SK-N-SH (cell line): ENCODE data around the gene MAGEF1. TPM values are rescaled to one million over a fixed set of nuclear protein-coding genes. Genes with fewer than 3 reads are reported as not detected.

Source experiments
- CTCF ChIA-PET: fragments of 300-600, 350-600 bp; formaldehyde crosslinking; extraction: SDS; loops from one replicate; lab custom pipeline; 2021; lab: Yijun Ruan, JAX
- POLR2A ChIA-PET: fragments of 350-600 bp; sonication (Branson Sonifier 250); formaldehyde crosslinking; extraction: SDS; loops from one replicate; lab custom pipeline; 2020; ENCODE audit warnings: antibody characterized with exemption, inconsistent platforms; lab: Yijun Ruan, JAX
- DNase-seq: peaks from one replicate; pipeline ENCODE4 v3.0.0; 2012
- H2AFZ ChIP-seq: fragments of 200-600 bp; sonication (generic); 2 replicates; pipeline ENCODE4 v1.8.1; 2016; ENCODE audit warnings: antibody characterized with exemption, mild to moderate bottlenecking, low read depth
- H3F3A ChIP-seq: fragments of 200-600 bp; sonication (generic); replicated peaks from 2 replicates; pipeline ENCODE3; 2016; ENCODE audit warnings: antibody characterized with exemption, mild to moderate bottlenecking; ENCODE audit not compliant: insufficient read depth
- H3K27ac ChIP-seq, 2 experiments: fragments of 200-500 bp in 1 of 2; fragments of 200-600 bp in 1 of 2; sonication (Bioruptor generic) in 1 of 2; sonication (generic), shearing (Covaris generic) in 1 of 2; 2 replicates each; pipeline versions ENCODE4 v1.5.1 to v1.6.1; 2014 to 2016; ENCODE audit warnings: low read depth in 2 of 2, inconsistent platforms in 1 of 2, low read length in 1 of 2, mild to moderate bottlenecking in 1 of 2, mixed read lengths in 1 of 2
- H3K27me3 ChIP-seq: fragments of 200-600 bp; sonication (generic), shearing (Covaris generic); 2 replicates; pipeline ENCODE4 v1.6.1; 2016; ENCODE audit warnings: mixed run types; ENCODE audit not compliant: insufficient read depth
- H3K36me3 ChIP-seq, 2 experiments: fragments of 200-500 bp in 1 of 2; fragments of 200-600 bp in 1 of 2; sonication (Bioruptor generic) in 1 of 2; sonication (generic) in 1 of 2; replicated peaks in 1 of 2; 2 replicates each; pipeline versions ENCODE3 to v1.5.1; 2014 to 2016; ENCODE audit warnings: low read length in 1 of 2, mild to moderate bottlenecking in 1 of 2; ENCODE audit not compliant: insufficient read depth in 2 of 2, control insufficient read depth in 1 of 2
- H3K4me1 ChIP-seq, 2 experiments: fragments of 200-500 bp in 1 of 2; fragments of 200-600 bp in 1 of 2; sonication (Bioruptor generic) in 1 of 2; sonication (generic), shearing (Covaris generic) in 1 of 2; 2 replicates each; pipeline versions ENCODE4 v1.5.1 to v1.6.1; 2014 to 2016; ENCODE audit warnings: low read depth in 1 of 2, low read length in 1 of 2, mixed run types in 1 of 2; ENCODE audit not compliant: insufficient read depth in 2 of 2, control insufficient read depth in 1 of 2
- H3K4me2 ChIP-seq: fragments of 200-600 bp; sonication (generic), shearing (Covaris generic); 2 replicates; pipeline ENCODE4 v1.6.1; 2017; ENCODE audit warnings: mixed run types
- H3K4me3 ChIP-seq, 2 experiments: fragments of 200-500 bp in 1 of 2; fragments of 200-600 bp in 1 of 2; sonication (Bioruptor generic) in 1 of 2; sonication (generic), shearing (Covaris generic) in 1 of 2; 2 replicates each; pipeline versions ENCODE4 v1.5.1 to v1.8.1; 2014 to 2016; ENCODE audit warnings: low read depth in 2 of 2, inconsistent platforms in 1 of 2, low read length in 1 of 2, mild to moderate bottlenecking in 1 of 2, mixed read lengths in 1 of 2, moderate library complexity in 1 of 2
- H3K79me2 ChIP-seq: fragments of 200-600 bp; sonication (generic); 2 replicates; pipeline ENCODE4 v1.8.1; 2017; ENCODE audit warnings: mild to moderate bottlenecking; ENCODE audit not compliant: insufficient read depth
- H3K9ac ChIP-seq: fragments of 200-600 bp; sonication (generic); 2 replicates; pipeline ENCODE4 v1.6.1; 2017; ENCODE audit warnings: mixed run types
- H3K9me2 ChIP-seq: fragments of 200-600 bp; sonication (generic); 2 replicates; pipeline ENCODE4 v1.6.1; 2017; ENCODE audit warnings: mixed run types
- H3K9me3 ChIP-seq: fragments of 200-600 bp; sonication (generic); 2 replicates; pipeline ENCODE4 v1.6.1; 2017; ENCODE audit warnings: mixed run types, mild to moderate bottlenecking, moderate library complexity
- H4K20me1 ChIP-seq: fragments of 200-600 bp; sonication (generic); 2 replicates; pipeline ENCODE4 v1.6.1; 2017; ENCODE audit warnings: mild to moderate bottlenecking, mixed run types; ENCODE audit not compliant: insufficient read depth
- EZH2phosphoT487 ChIP-seq: fragments of 200-600 bp; sonication (generic); IDR thresholded peaks from 2 replicates; pipeline ENCODE4 v1.6.1; 2017; ENCODE audit warnings: low read depth, mixed run types, mild to moderate bottlenecking, antibody characterized with exemption, moderate library complexity, borderline replicate concordance
- FOSL2 ChIP-seq: IDR thresholded peaks from 2 replicates; pipeline ENCODE4 v1.4.0; 2012; ENCODE audit warnings: low read depth, mild to moderate bottlenecking, moderate library complexity, borderline replicate concordance
- MAX ChIP-seq: IDR thresholded peaks from 2 replicates; pipeline ENCODE4 v1.4.0; 2012; ENCODE audit warnings: low read depth
- PBX3 ChIP-seq: IDR thresholded peaks from 2 replicates; pipeline ENCODE4; 2012
- REST ChIP-seq: IDR thresholded peaks from 2 replicates; pipeline ENCODE4 v1.6.1; 2012; ENCODE audit warnings: mild to moderate bottlenecking, low read depth, low read length, moderate library complexity
- RFX5 ChIP-seq: IDR thresholded peaks from 2 replicates; pipeline ENCODE4 v1.6.1; 2012; ENCODE audit warnings: mild to moderate bottlenecking, improper control_type of control experiment, low read length
- RXRA ChIP-seq: IDR thresholded peaks from 2 replicates; pipeline ENCODE4 v1.4.0; 2012; ENCODE audit warnings: low read depth, mild to moderate bottlenecking, borderline replicate concordance
- TCF12 ChIP-seq: IDR thresholded peaks from 2 replicates; pipeline ENCODE4 v1.4.0; 2012
- YY1 ChIP-seq: IDR thresholded peaks from 2 replicates; pipeline ENCODE4 v1.4.0; 2012; ENCODE audit warnings: low read depth, mild to moderate bottlenecking
- WGBS: methylation state at CpG from one replicate; pipeline ENCODE4 v1.1.6; 2017; ENCODE audit warnings: low lambda C conversion rate; 5-methylcytosine and 5-hydroxymethylcytosine counted together
- polyA plus RNA-seq, 3 experiments: library from polyadenylated mRNA; depleted of rRNA; stranded (reverse); fragments of >200 nt; gene quantifications; 2 replicates each; pipeline ENCODE4 v1.2.3, GENCODE V29; 2012

Gene MAGEF1
- polyA plus RNA-seq, 1 of the 3 experiments (the other 2 are of a cell fraction) = 45.2 TPM

- ChIA-PET POLR2A (no interaction called here), CTCF (interaction anchor here (0.7 to 4.5 kb wide), 4 partner anchors 11 to 46 kb away, joined by 3 to 17 read pairs (median 8); no protein-coding TSS in a partner anchor)
- no peaks in the 10 kb centered on the region for H3K9me3 ChIP-seq
- 58% methylated on average over 12 of the region's 15 CpGs for WGBS
- no peaks in the 10 kb centered on the region for H3F3A ChIP-seq
- H3K79me2 ChIP-seq = no peaks in the 10 kb centered on the region
- TF ChIP-seq FOSL2 (peak; percentile 47), TCF12 (peak; percentile 29; the same call in 1 of the 2 replicates), PBX3 (peak; percentile 67; the same call in 1 of the 2 replicates), REST (no peak)
- H3K9me2 ChIP-seq = no peaks in the 10 kb centered on the region
- H3K4me1 ChIP-seq = peaks cover 14 to 15% of the 10 kb centered on the region in 2 experiments; a peak in 2 of 4 replicates
- H3K27ac ChIP-seq = no peak overlapping the region
- DNase-seq = no peak
- H2AFZ ChIP-seq = peak overlapping the region; percentile 20; the same call in 1 of the 2 replicates
- no peaks in the 10 kb centered on the region for H3K36me3 ChIP-seq
- H3K27me3 ChIP-seq = no peaks in the 10 kb centered on the region
- H3K4me3 ChIP-seq = no peak overlapping the region
- peak overlapping the region; percentile 39; the same call in 1 of the 2 replicates for H3K4me2 ChIP-seq
- no peak overlapping the region for H3K9ac ChIP-seq
- no peaks in the 10 kb centered on the region for H4K20me1 ChIP-seq
These were observed 26.0 kb upstream of the MAGEF1 start for GRCh38 chr3:184737641-184738505.

- H3F3A ChIP-seq = no peaks in the 10 kb centered on the region
- no peaks in the 10 kb centered on the region for H3K79me2 ChIP-seq
- WGBS = 93% methylated on average over 3 of the region's 3 CpGs
- H4K20me1 ChIP-seq = no peaks in the 10 kb centered on the region
- DNase-seq = no peak
- H3K27me3 ChIP-seq = no peaks in the 10 kb centered on the region
- H3K4me1 ChIP-seq = peaks cover 8 to 15% of the 10 kb centered on the region in 2 experiments; a peak in 2 of 4 replicates
- no peaks in the 10 kb centered on the region for H3K36me3 ChIP-seq
- no peaks in the 10 kb centered on the region for H3K9me2 ChIP-seq
- no peak overlapping the region for H3K27ac ChIP-seq
- H3K9me3 ChIP-seq = no peaks in the 10 kb centered on the region
- no peak overlapping the region for H2AFZ ChIP-seq
- no peak overlapping the region for H3K9ac ChIP-seq
- no peak overlapping the region for H3K4me3 ChIP-seq
- H3K4me2 ChIP-seq = no peak overlapping the region
- CTCF ChIA-PET = interaction anchor here (3.0 to 4.5 kb wide), 2 partner anchors 10 to 41 kb away, joined by 11 to 17 read pairs; no protein-coding TSS in a partner anchor
- TF ChIP-seq PBX3 = no peak
- TF ChIP-seq TCF12 = no peak
- no peak for TF ChIP-seq RFX5
- TF ChIP-seq FOSL2 = no peak
- TF ChIP-seq EZH2phosphoT487 = no peak
- TF ChIP-seq RXRA = no peak
- TF ChIP-seq YY1 = no peak
- TF ChIP-seq MAX = no peak
- TF ChIP-seq, all 33 proteins: peak for 0
- POLR2A ChIA-PET = interaction anchor here (0.7 kb wide), 1 partner anchor 26 kb away, joined by 3 read pairs; no protein-coding TSS in a partner anchor
These were observed 25.2 kb upstream of the MAGEF1 start for GRCh38 chr3:184737063-184737462.
